ENCODE data around the gene SERPINA3.
"Not testable (repeated sequence)": the region's sequence is repeated elsewhere in the genome, so short reads cannot be mapped to it uniquely, and the experiment has no call there.

SERPINA3 gene

DNA sequence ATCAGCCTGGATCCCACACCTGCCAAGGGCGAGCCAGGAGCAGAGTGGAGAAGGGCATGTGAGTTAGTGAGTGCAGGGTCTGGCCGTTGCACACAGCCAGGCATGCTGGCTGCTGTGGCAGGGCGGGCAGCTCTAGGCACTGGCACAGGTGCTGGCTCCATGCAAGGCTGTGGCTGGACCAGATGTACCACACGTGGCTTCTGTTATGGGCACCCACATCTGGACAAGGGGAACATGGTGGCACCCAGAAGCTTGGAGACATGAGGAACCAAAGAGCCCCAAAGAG is 20.1 kb downstream of the SERPINA3 start:
- no peak for DNase-seq (ENCODE audit: low read depth in 3 of 3)

DNA sequence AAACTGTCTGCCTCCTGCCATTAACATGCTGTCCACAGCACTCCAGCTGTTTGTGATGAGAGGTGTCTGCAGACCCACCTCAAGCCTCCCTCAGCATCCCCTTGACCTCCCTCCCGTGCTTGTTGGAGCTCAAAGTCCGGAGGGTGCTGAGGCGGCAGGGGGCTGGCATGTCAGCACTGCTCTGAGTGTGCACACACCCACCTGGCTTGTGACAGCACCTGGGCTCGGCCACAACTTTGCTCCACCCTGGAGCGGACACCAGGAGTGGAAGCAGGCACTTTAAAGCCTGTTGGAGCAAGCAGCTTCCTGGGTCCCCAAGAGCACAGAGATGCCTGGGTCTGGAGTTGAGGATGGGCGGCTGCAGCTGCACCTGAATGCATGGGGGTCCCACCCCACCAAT is 20.9 kb downstream of the SERPINA3 start:
- no peak for DNase-seq (ENCODE audit: low read depth in 3 of 3)

DNA sequence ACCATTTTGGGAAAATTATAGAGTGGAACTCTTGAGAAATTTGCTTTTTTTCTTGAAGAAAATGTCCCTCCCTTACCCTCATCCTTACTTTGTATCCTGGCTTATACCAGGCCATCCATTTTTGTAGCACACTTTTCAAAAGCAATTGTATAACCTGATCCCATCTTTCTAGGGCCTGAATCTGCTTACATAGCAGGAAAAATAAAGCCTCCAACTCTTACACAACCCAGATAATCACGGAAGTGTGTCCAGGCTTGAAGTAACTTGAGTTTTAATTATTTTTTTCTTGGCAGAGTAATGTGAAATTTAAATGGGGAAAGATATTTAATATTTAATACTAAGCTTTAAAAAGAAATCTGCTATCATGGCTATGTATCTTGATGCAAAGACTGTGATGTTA is 23.0 kb downstream of the SERPINA3 start:
- DNase-seq (ENCODE audit: low read depth in 3 of 3) = no peak

DNA sequence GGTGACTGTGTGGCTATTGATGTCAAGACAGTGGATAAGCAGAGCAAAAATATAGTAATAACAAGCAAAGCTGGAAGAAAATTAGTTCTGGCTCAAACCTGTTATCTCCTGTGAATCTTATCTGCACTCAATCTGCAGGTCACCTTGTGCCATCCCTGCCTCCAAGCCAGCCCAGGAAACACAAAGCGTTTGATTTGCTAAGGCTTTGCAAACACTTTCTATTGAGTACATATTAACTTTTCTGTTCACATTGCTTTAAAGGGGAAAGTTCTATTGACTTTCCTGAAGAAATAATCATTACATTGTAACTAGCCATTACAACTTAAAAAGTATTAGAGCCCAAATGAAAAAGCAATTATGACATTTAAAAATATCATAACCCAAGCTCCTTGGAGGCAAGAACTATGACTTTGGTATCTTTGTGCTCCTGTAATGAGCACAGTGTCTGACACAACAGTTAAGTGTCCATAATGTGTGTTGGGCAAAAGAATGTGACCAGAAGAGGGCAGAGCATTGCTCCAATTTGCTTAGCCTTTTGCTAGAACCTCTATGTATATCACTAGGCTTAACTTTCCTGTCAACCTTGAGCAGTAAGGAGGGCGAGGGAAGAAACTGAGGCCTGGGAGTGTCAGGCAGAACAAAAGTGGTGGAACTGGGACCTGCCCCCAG is 24.7 kb downstream of the SERPINA3 start:
- no peak for DNase-seq (ENCODE audit: low read depth in 3 of 3)

- DNase-seq (ENCODE audit: low read depth in 3 of 3) = not testable (repeated sequence)
Observed at GRCh38 chr14:94637814-94638213, 25.6 kb downstream of the SERPINA3 start.

DNA sequence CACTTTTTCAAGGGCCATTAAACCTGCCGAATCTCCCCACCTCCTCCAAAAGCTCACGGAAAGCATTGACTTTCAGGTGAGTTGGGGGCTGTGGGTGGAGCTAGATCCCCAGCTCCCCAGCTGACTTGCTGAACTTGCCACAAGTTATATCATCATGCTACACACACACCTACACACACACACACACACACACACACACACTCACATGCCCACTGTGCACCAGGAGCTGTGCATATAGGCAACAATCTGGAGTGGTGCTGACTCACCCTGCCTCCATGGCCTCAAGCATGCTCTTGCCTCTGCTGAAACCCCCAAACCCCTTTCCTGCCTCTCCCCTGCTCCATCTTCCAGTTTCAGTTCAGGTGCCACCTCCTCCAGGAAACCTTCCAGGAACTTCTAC is 26.1 kb downstream of the SERPINA3 start:
- no peak for DNase-seq (ENCODE audit: low read depth in 3 of 3)

DNA sequence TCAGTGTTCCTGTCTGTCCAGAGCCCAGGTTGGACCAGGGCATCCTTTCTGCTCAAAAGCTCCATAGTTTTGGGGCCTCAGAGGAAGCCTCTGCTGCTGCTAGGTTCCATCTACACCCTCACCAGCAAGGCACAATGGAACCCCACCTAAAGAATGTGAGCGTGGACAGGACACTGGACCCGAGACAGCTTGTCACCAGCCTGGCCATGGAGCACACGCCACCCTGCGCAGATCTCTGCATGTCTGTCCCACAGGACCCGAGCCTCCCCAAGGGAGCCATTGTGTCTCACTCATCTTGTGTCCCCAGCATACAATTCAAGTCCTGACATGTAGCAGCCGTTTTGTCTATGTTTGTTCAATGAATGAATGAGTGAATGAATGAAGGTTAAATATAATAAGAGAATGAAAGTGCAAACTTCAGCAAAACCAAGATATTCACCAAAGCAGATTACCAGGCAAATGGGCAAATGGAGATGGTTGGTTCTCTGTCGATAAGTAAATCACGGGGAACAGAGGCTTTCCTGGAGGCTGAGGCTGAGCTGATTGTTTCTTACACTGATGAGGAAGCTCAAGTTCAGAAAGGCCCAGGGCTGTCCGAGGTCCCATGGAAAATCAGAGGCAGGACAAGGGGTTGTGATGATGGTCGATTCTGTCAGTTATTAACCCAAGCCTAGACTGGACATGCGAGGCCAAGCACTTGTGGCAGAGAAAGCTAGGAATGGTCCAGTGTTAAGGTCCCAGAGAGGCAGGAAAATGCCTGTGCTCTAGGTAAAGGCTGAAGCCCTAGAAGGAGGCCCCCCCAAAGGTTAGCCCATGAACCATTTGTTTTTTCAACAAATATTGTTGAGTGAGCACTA is 27.0 kb downstream of the SERPINA3 start:
- DNase-seq (ENCODE audit: low read depth in 3 of 3) = no peak

- no peak for DNase-seq (ENCODE audit: low read depth in 3 of 3)
Observed at GRCh38 chr14:94640721-94641631, 28.8 kb downstream of the SERPINA3 start.

GRCh38 chr14:94641632-94641955 is 29.4 kb downstream of the SERPINA3 start:
- no peak for DNase-seq (ENCODE audit: low read depth in 3 of 3)

DNA sequence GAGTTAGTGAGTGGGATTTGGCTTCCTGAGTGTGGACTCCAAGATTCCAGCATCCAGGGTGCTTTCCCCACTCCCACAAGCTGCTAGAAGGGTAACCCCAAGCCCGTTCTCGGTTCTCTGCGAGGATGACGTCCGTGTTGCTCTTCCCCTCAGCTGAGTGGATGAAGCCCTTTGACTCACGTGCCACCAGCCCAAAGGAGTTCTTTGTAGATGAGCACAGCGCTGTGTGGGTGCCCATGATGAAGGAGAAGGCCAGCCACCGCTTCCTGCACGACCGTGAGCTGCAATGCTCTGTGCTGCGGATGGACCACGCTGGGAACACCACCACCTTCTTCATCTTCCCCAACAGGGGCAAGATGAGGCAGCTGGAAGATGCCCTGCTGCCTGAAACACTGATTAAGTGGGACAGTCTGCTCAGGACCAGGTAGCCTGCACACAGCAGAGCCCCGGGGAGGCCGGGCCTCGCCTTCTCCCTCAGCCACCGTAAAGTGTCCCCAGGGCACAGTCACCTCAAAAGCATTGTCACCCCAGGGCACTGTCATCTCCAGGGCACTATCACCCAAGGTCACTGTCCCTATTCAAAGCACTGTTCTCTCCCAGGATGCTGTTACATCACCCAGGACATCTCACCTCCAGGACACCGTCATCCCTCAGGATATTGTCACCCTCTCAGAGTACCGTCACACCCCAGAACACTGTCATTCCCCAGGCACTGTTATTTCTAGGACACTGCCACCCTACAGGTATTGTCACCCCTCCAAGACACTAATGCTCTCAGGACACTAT is 31.3 kb downstream of the SERPINA3 start:
- no peak for DNase-seq (ENCODE audit: low read depth in 3 of 3)

DNA sequence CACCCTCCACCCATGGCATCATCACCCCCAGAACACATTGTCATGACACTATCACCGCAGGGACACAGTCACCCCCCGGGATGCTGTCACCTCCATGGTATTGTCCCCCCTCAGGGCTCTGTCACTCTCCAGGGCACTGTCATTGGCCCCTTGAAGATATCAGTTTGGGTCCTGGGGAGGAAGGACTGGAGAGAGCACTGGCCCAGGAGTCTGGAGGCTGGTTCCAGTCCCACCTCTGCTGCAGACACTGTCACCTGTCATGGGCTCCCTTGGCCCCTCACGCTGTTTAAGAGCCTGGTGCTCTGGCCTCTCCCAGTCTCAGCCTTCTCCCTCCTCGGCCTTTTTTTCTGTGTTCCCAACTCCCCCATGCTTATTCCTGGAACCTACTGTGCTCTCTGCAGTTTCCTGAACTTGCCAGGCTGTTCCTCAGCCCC is 31.9 kb downstream of the SERPINA3 start:
- no peak for DNase-seq (ENCODE audit: low read depth in 3 of 3)

DNA sequence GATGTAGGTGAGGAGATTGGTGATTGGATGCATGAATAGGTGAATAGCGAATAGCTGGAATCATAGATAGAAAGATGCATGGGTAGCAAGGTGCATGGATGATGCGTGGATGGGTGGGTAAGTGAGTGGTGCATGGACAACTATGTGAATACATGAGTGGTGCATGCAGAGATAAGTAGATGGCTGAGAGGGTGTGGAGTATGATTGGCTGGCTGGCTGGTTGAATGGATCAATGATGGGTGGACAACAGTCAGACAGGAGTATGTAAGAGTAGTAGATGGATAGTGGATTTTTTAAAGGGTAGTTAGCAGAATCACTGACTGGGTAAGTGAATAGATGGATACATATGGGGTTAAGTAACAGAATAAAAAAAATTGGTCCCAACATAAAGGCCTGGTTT is 33.9 kb downstream of the SERPINA3 start:
- DNase-seq (ENCODE audit: low read depth in 3 of 3) = no peak

- no peak for DNase-seq (ENCODE audit: low read depth in 3 of 3)
Observed at GRCh38 chr14:94646481-94646880, 34.3 kb downstream of the SERPINA3 start.

- no peak for DNase-seq (ENCODE audit: low read depth in 3 of 3)
Observed at GRCh38 chr14:94648801-94649200, 36.6 kb downstream of the SERPINA3 start.

- DNase-seq (ENCODE audit: low read depth in 3 of 3) = no peak
Observed at GRCh38 chr14:94649543-94650443, 37.6 kb downstream of the SERPINA3 start.

- no peak for DNase-seq (ENCODE audit: low read depth in 3 of 3)
Observed at GRCh38 chr14:94650444-94650775, 38.2 kb downstream of the SERPINA3 start.

DNA sequence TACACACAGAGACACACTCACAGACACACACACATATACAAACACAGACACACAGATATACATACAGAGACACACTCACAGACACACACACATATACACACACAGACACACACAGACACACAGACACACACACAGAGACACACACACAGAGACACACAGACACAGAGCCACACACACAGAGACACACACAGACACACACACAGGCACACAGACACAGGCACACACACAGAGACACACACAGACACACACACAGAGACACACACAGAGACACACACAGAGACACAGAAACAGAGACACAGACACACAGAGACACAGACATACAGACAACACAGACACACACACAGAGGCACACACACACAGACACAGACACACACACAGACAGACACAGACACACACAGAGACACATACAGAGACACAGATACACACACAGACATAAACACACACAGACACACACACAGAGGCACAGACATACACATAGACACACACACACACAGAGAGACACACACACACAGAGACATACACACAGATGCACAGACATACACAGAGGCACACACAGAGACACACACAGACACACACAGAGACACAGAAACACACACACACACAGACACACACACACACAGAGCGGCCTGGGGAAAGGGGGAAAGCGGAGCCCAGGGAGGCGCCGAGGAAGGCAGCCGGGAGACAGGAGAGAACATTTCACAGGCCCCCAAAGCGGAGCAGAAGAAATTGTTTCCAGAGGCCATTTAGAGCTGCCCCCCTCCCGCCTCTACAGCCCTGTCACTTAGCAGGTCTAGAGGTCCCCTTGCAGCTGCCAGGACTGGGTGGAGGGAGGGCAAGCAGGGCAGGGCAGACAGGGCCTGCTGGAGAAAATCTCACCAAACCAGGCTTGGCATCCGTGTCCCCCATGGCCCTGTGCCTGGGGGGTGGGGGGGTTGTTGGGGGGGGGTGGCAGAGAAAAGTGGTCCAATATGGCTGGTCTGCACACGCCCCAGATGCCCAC is 38.9 kb downstream of the SERPINA3 start:
- no peak for DNase-seq (ENCODE audit: low read depth in 3 of 3)

- no peak for DNase-seq (ENCODE audit: low read depth in 3 of 3)
Observed at GRCh38 chr14:94653321-94653720, 41.1 kb downstream of the SERPINA3 start.

GRCh38 chr14:94654071-94654861 is 42.1 kb downstream of the SERPINA3 start:
- DNase-seq (ENCODE audit: low read depth in 3 of 3) = no peak
